ENCODE data around the gene CXCR6.

GRCh38 chr3:45990181-45990580 lies 46.9 kb downstream of the CXCR6 start:
- TF ChIP-seq CTCF (IDR thresholded peaks at IDR 0.05; ENCODE audit: poor library complexity, severe bottlenecking), result no peak
- no peak for TF ChIP-seq SMC3 (conservative IDR thresholded peaks at IDR 0.05; ENCODE audit: poor library complexity)
- TF ChIP-seq EZH2 (IDR thresholded peaks at IDR 0.05; ENCODE audit: borderline replicate concordance, insufficient read depth, low read length, poor library complexity, severe bottlenecking), result no peak
- TF ChIP-seq POLR2AphosphoS5 (IDR thresholded peaks at IDR 0.05), result no peak
- TF ChIP-seq RAD21 (conservative IDR thresholded peaks at IDR 0.05), result no peak
- TF ChIP-seq REST (IDR thresholded peaks at IDR 0.05; ENCODE audit: borderline replicate concordance), result no peak
- no peak for TF ChIP-seq EP300 (conservative IDR thresholded peaks at IDR 0.05; ENCODE audit: poor library complexity, severe bottlenecking)

Data from neural cell (in vitro differentiated cells).